SH-SY5Y (cell line): ENCODE measurements around the gene ELOVL1.

ENCODE experiments used
- GATA2 ChIP-seq: IDR thresholded peaks from 2 replicates; pipeline ENCODE4 v1.6.1; 2011; ENCODE audit warnings: mild to moderate bottlenecking, low read depth, low read length
- GATA3 ChIP-seq: IDR thresholded peaks from 2 replicates; pipeline ENCODE4 v1.6.1; 2011; ENCODE audit warnings: low read depth, mild to moderate bottlenecking, low read length, moderate library complexity

GRCh38 chr1:43349594-43350306, 18.1 kb downstream of the ELOVL1 start:
- TF ChIP-seq GATA2 (no peak), GATA3 (no peak)
